Right lobe of liver (tissue), 6 donors: ENCODE measurements around the gene DNMT3L. TPM values are rescaled to one million over a fixed set of nuclear protein-coding genes. Genes with fewer than 3 reads are reported as not detected.

Source experiments
- ATAC-seq, 4 donors: fragments of 200-7000 bp; cut with Tn5 transposase; one replicate each; pipeline ENCODE4 v1.9.1; 2020; ENCODE audit warnings: mild to moderate bottlenecking in 4 of 4, moderate library complexity in 4 of 4
- DNase-seq, 3 donors: peaks; one replicate each; pipeline ENCODE4 v3.0.0-alpha.2; 2020
- H3K27ac ChIP-seq, 3 donors: fragments of 200-600 bp; one replicate each; pipeline ENCODE4 v1.8.0; 2022
- H3K27me3 ChIP-seq, 2 donors: fragments of 200-600 bp; one replicate each; pipeline ENCODE4 v1.8.0; 2022
- H3K36me3 ChIP-seq, 4 donors: fragments of 200-600 bp; sonication (generic) in 1 of 4; one replicate each; pipeline versions ENCODE4 v1.5.1 to v1.8.0; 2017 to 2022; ENCODE audit warnings: control low read depth in 1 of 4
- H3K4me1 ChIP-seq, 4 donors: fragments of 200-600 bp; sonication (generic) in 1 of 4; one replicate each; pipeline versions ENCODE4 v1.5.1 to v1.8.0; 2017 to 2022; ENCODE audit warnings: control low read depth in 1 of 4
- H3K4me3 ChIP-seq, 3 donors: fragments of 200-600 bp; one replicate each; pipeline ENCODE4 v1.8.0; 2022
- H3K9me3 ChIP-seq, 4 donors: fragments of 200-600 bp; sonication (generic) in 1 of 4; one replicate each; pipeline versions ENCODE4 v1.5.1 to v1.8.0; 2017 to 2022; ENCODE audit warnings: control low read depth in 1 of 4
- POLR2A ChIP-seq: fragments of 450-650 bp; IDR thresholded peaks from one replicate; pipeline ENCODE4 v1.6.1; 2017; ENCODE audit warnings: antibody characterized with exemption, mild to moderate bottlenecking
- WGBS: methylation state at CpG from one replicate; pipeline ENCODE4 v1.1.6; 2018; ENCODE audit warnings: low coverage, low lambda C conversion rate; ENCODE audit not compliant: insufficient coverage; ENCODE audit errors: missing lambda C conversion rate; 5-methylcytosine and 5-hydroxymethylcytosine counted together
- intact Hi-C, 2 donors: fragments of 100-400 bp; cut with DNase I; formaldehyde crosslinking; loops; one replicate each; pipeline versions ENCODE4 v1.11.2 to v1.14.1; 2022
- total RNA-seq, 6 experiments: library from RNA; depleted of rRNA in 2 of 6; stranded (reverse); fragments of >200 nt in 2 of 6; fragmentation: NEBNext Ultra II Directional in 3 of 6; extraction: Animal tissue kit (Norgen Biotek cat#: 25700) in 3 of 6; gene quantifications; one replicate each; pipeline versions ENCODE4 v1.1.0 to v1.2.4, GENCODE V29; 2016 to 2023
- TF ChIP-seq, protein P1 (sequence below), 4 donors: fragments of 200-600 bp in 3 of 4; fragments of 450-650 bp in 1 of 4; IDR thresholded peaks; one replicate each; pipeline versions ENCODE4 v1.5.1 to v1.8.0; 2016 to 2022; ENCODE audit warnings: antibody characterized with exemption in 4 of 4, mild to moderate bottlenecking in 2 of 4
- donor health status: DM: no; HTN: yes; CAD: no.
- donor health status: DM: no; HTN: no; CAD: no.
- donor health status: DM: no; HTN: no; CAD: no.
- donor health status: DM: no; HTN: yes; CAD: no.
- donor health status: DM: no; HTN: yes; CAD: no.

DNMT3L gene
- total RNA-seq, 6 experiments from 2014 or later = 0.29 to 2.3 (median 1.4) TPM; not detected in 3

DNA sequence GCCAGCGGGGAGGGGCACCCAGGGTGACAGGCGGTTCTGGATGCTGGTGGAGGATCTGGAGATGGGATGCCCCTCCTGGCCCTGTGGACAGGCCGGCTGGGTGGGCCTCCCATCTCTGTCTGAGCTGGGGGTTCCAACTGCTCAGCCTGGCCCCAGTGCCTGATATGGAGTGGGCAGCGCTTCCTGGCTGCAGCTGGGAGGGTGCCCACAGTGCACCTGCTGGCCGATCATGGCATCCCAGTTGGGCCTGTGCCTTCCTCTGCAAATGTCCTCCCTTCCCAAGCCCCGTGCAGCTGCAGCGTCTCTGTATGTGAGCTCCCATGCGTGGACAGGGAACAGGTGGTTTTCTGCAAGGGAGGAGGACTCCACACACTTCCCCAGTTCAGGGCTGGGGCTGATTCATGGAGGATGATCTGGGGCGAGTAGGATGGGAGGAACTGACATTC is 40.3 kb upstream of the DNMT3L start:
- WGBS = 60% methylated on average over 3 of the region's 9 CpGs
- Histone ChIP-seq H3K27ac (no peak overlapping the region), H3K4me1 (peaks cover 0 to 43% (median 15%) of the 10 kb centered on the region in 4 donors), H3K36me3 (peaks cover 0 to under 1% (median 0%) of the 10 kb centered on the region in 4 donors), H3K4me3 (no peak overlapping the region), H3K27me3 (no peaks in the 10 kb centered on the region), H3K9me3 (no peaks in the 10 kb centered on the region)
- ATAC-seq (no peak), DNase-seq (no peak)
- TF ChIP-seq POLR2A = no peak
- TF ChIP-seq, protein P1, sequence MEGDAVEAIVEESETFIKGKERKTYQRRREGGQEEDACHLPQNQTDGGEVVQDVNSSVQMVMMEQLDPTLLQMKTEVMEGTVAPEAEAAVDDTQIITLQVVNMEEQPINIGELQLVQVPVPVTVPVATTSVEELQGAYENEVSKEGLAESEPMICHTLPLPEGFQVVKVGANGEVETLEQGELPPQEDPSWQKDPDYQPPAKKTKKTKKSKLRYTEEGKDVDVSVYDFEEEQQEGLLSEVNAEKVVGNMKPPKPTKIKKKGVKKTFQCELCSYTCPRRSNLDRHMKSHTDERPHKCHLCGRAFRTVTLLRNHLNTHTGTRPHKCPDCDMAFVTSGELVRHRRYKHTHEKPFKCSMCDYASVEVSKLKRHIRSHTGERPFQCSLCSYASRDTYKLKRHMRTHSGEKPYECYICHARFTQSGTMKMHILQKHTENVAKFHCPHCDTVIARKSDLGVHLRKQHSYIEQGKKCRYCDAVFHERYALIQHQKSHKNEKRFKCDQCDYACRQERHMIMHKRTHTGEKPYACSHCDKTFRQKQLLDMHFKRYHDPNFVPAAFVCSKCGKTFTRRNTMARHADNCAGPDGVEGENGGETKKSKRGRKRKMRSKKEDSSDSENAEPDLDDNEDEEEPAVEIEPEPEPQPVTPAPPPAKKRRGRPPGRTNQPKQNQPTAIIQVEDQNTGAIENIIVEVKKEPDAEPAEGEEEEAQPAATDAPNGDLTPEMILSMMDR (IDR thresholded peaks at IDR 0.05) = no peak
- intact Hi-C loops = no loop called here

GRCh38 chr21:44301141-44301540 is 39.4 kb upstream of the DNMT3L start:
- peaks cover 0 to 43% (median 15%) of the 10 kb centered on the region in 4 donors for H3K4me1 ChIP-seq

GRCh38 chr21:44300262-44300959 is 38.7 kb upstream of the DNMT3L start:
- peaks cover 0 to 43% (median 15%) of the 10 kb centered on the region in 4 donors for H3K4me1 ChIP-seq

More at GRCh38 chr21:44301141-44301540, 39.4 kb upstream of the DNMT3L start:
- no peak for TF ChIP-seq POLR2A
- TF ChIP-seq, protein P1 (IDR thresholded peaks at IDR 0.05) = no peak
- Histone ChIP-seq H3K9me3 (no peaks in the 10 kb centered on the region), H3K4me3 (peak overlapping the region; percentile 66 to 88 (median 83)), H3K27me3 (no peaks in the 10 kb centered on the region), H3K27ac (peak overlapping the region in 2 of 3 donors; percentile 80 to 86), H3K36me3 (no peaks in the 10 kb centered on the region)
- ATAC-seq = no peak
- intact Hi-C loops = no loop called here
- DNase-seq = no peak
- WGBS = 24% methylated on average over 5 of the region's 13 CpGs

DNA sequence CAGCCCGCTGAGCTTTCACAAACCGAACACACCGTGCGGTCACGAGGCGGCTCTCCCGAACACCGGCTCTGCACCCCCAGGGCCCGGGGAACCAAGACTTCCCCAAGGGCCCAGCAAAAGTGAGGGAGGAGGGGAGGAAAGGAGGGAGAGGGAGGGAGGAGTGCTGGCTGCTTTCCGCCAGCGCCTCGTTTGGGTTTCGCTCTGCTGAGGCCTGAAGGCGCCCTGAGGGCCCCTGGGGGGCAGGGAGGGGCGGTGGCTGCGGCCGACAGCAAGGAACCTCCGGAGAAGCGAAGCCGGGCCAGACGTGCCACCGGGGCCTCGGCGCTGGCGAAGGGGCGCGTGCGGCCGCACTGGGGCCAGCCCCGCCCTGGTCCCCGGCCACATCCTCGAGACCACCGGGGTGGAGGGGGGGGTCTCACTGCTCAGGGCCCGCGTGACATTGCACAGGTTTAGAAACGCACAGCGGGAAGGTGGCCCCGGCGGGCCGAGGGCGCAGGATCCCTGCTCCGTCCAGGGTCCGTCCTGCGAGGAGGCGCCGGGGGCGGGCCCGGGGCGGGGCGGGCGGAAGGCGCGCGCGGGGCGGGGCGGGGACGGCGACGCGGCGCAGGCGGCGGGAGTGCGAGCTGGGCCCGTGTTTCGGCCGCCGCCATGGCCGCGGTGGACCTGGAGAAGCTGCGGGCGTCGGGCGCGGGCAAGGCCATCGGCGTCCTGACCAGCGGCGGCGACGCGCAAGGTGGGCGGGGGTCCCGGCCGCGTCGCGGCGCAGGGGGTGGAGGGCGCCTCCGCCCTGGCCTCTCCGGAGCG is 38.0 kb upstream of the DNMT3L start, which contains the start of gene PFKL:
Gene PFKL (plus strand): TSS at position 596 of the 804 bp plus-strand sequence. CDS start 53 bp downstream, at position 649.
- ATAC-seq (peak; percentile 47 to 70 (median 62)), DNase-seq (peak; percentile 83 to 84 (median 83))
- H3K4me1 ChIP-seq = peaks cover 0 to 43% (median 15%) of the 10 kb centered on the region in 4 donors
- intact Hi-C loops = no loop called here
- 1% methylated on average over 8 of the region's 94 CpGs for WGBS
- H3K9me3 ChIP-seq = no peaks in the 10 kb centered on the region
- peak within 1 kb of the TSS; percentile 84 to 88 (median 86) for H3K27ac ChIP-seq
- H3K4me3 ChIP-seq = peak within 1 kb of the TSS; percentile 66 to 88 (median 83)
- H3K36me3 ChIP-seq = no peaks in the 10 kb centered on the region
- peak; percentile 41 for TF ChIP-seq POLR2A
- TF ChIP-seq, protein P1 (IDR thresholded peaks at IDR 0.05) = no peak
- H3K27me3 ChIP-seq = no peaks in the 10 kb centered on the region

More at GRCh38 chr21:44300262-44300959, 38.7 kb upstream of the DNMT3L start:
- DNase-seq = peak; percentile 80 to 85 (median 85)
- TF ChIP-seq POLR2A = peak; percentile 65
- TF ChIP-seq, protein P1 (IDR thresholded peaks at IDR 0.05) = no peak
- intact Hi-C loops = no loop called here
- peak; percentile 51 to 61 (median 58) for ATAC-seq
- Histone ChIP-seq H3K36me3 (no peaks in the 10 kb centered on the region), H3K27me3 (no peaks in the 10 kb centered on the region), H3K4me3 (peak overlapping the region; percentile 66 to 88 (median 83)), H3K27ac (peak overlapping the region; percentile 26 to 86 (median 80)), H3K9me3 (no peaks in the 10 kb centered on the region)
- 0% methylated on average over 1 of the region's 67 CpGs for WGBS
